Transverse colon (tissue), 4 donors: ENCODE results near the gene PLD5. TPM values are rescaled to one million over a fixed set of nuclear protein-coding genes. Genes with fewer than 3 reads are reported as not detected.

Source experiments
- DNase-seq: peaks from one replicate; pipeline ENCODE4 v3.0.0-alpha.2; 2019
- H3K27ac ChIP-seq, 4 donors: fragments of 200-600 bp; sonication (generic); 2 replicates each; pipeline ENCODE4 v1.5.1; 2016 to 2018; ENCODE audit warnings: inconsistent platforms in 4 of 4
- H3K27me3 ChIP-seq: fragments of 200-600 bp; sonication (generic); 2 replicates; pipeline ENCODE4 v1.5.1; 2017; ENCODE audit warnings: inconsistent platforms
- H3K36me3 ChIP-seq, 4 donors: fragments of 200-600 bp; sonication (generic); 2 replicates each; pipeline ENCODE4 v1.5.1; 2017 to 2019; ENCODE audit warnings: inconsistent platforms in 4 of 4
- H3K4me1 ChIP-seq, 4 donors: fragments of 200-600 bp; sonication (generic); 2 replicates each; pipeline ENCODE4 v1.5.1; 2017 to 2020; ENCODE audit warnings: inconsistent platforms in 4 of 4
- H3K4me3 ChIP-seq, 4 donors: fragments of 200-600 bp; sonication (generic); 1 replicate in 1 of 4; 2 replicates in 3 of 4; pipeline versions ENCODE4 v1.5.1 to v1.6.1; 2017 to 2019; ENCODE audit warnings: inconsistent platforms in 4 of 4
- H3K9me3 ChIP-seq, 2 donors: fragments of 200-600 bp; sonication (generic); 2 replicates each; pipeline ENCODE4 v1.5.1; 2017 to 2019; ENCODE audit warnings: inconsistent platforms in 2 of 2
- CTCF ChIP-seq, 5 experiments: fragments of 200-600 bp in 3 of 5; fragments of 450-650 bp in 2 of 5; sonication (generic) in 3 of 5; IDR thresholded peaks; 1 replicate in 2 of 5; 2 replicates in 3 of 5; pipeline ENCODE4 v1.5.1; 2016 to 2017; ENCODE audit warnings: antibody characterized with exemption in 5 of 5, inconsistent platforms in 3 of 5, mild to moderate bottlenecking in 2 of 5, moderate library complexity in 1 of 5
- EP300 ChIP-seq: sonication (generic); formaldehyde crosslinking; IDR thresholded peaks from one replicate; pipeline ENCODE4 v1.6.1; 2017; ENCODE audit warnings: antibody characterized with exemption, low read depth
- POLR2A ChIP-seq: fragments of 450-650 bp; IDR thresholded peaks from one replicate; pipeline ENCODE4 v1.6.1; 2016; ENCODE audit warnings: antibody characterized with exemption, mild to moderate bottlenecking, moderate library complexity
- POLR2AphosphoS5 ChIP-seq, 3 donors: sonication (generic); formaldehyde crosslinking; IDR thresholded peaks; one replicate each; pipeline ENCODE4 v1.6.1; 2016; ENCODE audit warnings: antibody characterized with exemption in 3 of 3
- WGBS, 2 donors: methylation state at CpG; one replicate each; pipeline ENCODE4 v1.1.5; 2018; ENCODE audit warnings: low coverage in 1 of 2; 5-methylcytosine and 5-hydroxymethylcytosine counted together
- in situ Hi-C, 4 donors: fragments of 200-750 bp; cut with MboI; loops; one replicate each; pipeline versions ENCODE4 v1.15.0 to v1.15.1; 2017; ENCODE audit warnings: low sequenced_read_pairs in 3 of 4, low pct_ligation_motif_present in 1 of 4, low pct_unique_long_range_greater_than_20kb in 1 of 4
- intact Hi-C: fragments of 100-400 bp; cut with DNase I; formaldehyde crosslinking; loops from one replicate; pipeline ENCODE4 v1.15.1; 2023; ENCODE audit warnings: low total_unique reads
- total RNA-seq, 4 donors: library from RNA; depleted of rRNA; stranded (reverse); fragments of >200 nt; gene quantifications; one replicate each; pipeline ENCODE4 v1.1.0, GENCODE V29; 2016

PLD5 gene
- total RNA-seq, 4 donors from 2014 or later = 0.16 TPM; not detected in 3

GRCh38 chr1:242432491-242433095, 91.9 kb downstream of the PLD5 start:
- 60 to 71% methylated on average over 5 to 6 of the region's 6 CpGs for WGBS, 2 donors
- H3K4me1 ChIP-seq = no peaks in the 10 kb centered on the region

GRCh38 chr1:242431786-242432185, 92.7 kb downstream of the PLD5 start:
- H3K27ac ChIP-seq = no peak overlapping the region
- in situ Hi-C loops (no loop called here), intact Hi-C loops (no loop called here)
- no peaks in the 10 kb centered on the region for H3K36me3 ChIP-seq
- H3K4me1 ChIP-seq = no peaks in the 10 kb centered on the region
- no peaks in the 10 kb centered on the region for H3K27me3 ChIP-seq
- TF ChIP-seq EP300 = no peak
- no peak for TF ChIP-seq POLR2A
- no peak for TF ChIP-seq POLR2AphosphoS5 (IDR thresholded peaks at IDR 0.05)
- no peak for TF ChIP-seq CTCF (IDR thresholded peaks at IDR 0.05)
- 93 to 94% methylated on average over 3 of the region's 3 CpGs for WGBS, 2 donors
- no peak overlapping the region for H3K4me3 ChIP-seq
- H3K9me3 ChIP-seq = no peaks in the 10 kb centered on the region
- no peak for DNase-seq

More at GRCh38 chr1:242432491-242433095, 91.9 kb downstream of the PLD5 start:
- Histone ChIP-seq H3K4me3 (no peak overlapping the region), H3K27ac (no peak overlapping the region), H3K36me3 (no peaks in the 10 kb centered on the region), H3K27me3 (no peaks in the 10 kb centered on the region), H3K9me3 (no peaks in the 10 kb centered on the region)
- in situ Hi-C loops (no loop called here), intact Hi-C loops (no loop called here)
- no peak for TF ChIP-seq EP300
- TF ChIP-seq CTCF (IDR thresholded peaks at IDR 0.05) = no peak
- TF ChIP-seq POLR2AphosphoS5 (IDR thresholded peaks at IDR 0.05) = no peak
- TF ChIP-seq POLR2A = no peak
- no peak for DNase-seq

DNA sequence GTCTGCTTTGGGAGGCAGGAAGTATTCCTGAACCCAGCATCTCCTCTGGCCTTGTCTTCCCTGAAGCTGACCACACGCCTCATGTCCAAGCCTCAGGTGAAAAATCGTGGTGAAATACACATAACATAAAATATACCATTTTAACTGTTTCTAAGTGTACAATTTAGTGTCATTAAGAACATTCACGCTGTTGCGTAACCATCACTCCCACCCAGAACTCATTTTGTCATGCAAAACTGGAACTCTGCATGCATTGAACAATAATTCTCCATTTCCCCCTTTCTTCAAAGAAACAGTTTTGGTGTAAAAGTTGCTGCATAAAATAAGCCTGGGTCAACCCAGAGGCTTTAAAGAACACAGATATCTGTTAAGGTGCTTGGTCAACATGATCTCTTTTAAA, 93.5 kb downstream of the PLD5 start:
- in situ Hi-C loops = no loop called here
- TF ChIP-seq CTCF (IDR thresholded peaks at IDR 0.05) (no peak), EP300 (no peak), POLR2AphosphoS5 (IDR thresholded peaks at IDR 0.05) (no peak), POLR2A (no peak)
- H3K27me3 ChIP-seq = no peaks in the 10 kb centered on the region
- 57 to 65% methylated on average over 4 of the region's 4 CpGs for WGBS, 2 donors
- no peak overlapping the region for H3K4me3 ChIP-seq
- no peaks in the 10 kb centered on the region for H3K9me3 ChIP-seq
- no peak for DNase-seq
- H3K27ac ChIP-seq = no peak overlapping the region
- no peaks in the 10 kb centered on the region for H3K4me1 ChIP-seq
- no peaks in the 10 kb centered on the region for H3K36me3 ChIP-seq
- intact Hi-C loops = no loop called here

- no peak for DNase-seq
- Histone ChIP-seq H3K4me3 (no peak overlapping the region), H3K4me1 (no peaks in the 10 kb centered on the region), H3K27ac (no peak overlapping the region), H3K9me3 (no peaks in the 10 kb centered on the region), H3K36me3 (no peaks in the 10 kb centered on the region), H3K27me3 (no peaks in the 10 kb centered on the region)
- no peak for TF ChIP-seq CTCF (IDR thresholded peaks at IDR 0.05)
- no peak for TF ChIP-seq POLR2AphosphoS5 (IDR thresholded peaks at IDR 0.05)
- TF ChIP-seq EP300 = no peak
- no peak for TF ChIP-seq POLR2A
- WGBS, 2 donors = 55 to 61% methylated on average over 8 of the region's 8 CpGs
- intact Hi-C loops (no loop called here), in situ Hi-C loops (no loop called here)
Observed at GRCh38 chr1:242428399-242429190, 95.9 kb downstream of the PLD5 start.
